K562 (cell line): Measurements from ENCODE around the gene RPAP2. TPM values are rescaled to one million over a fixed set of nuclear protein-coding genes. Genes with fewer than 3 reads are reported as not detected.

Experiments used
- ATAC-seq: fragments of 200-7000 bp; cut with Tn5 transposase; 3 replicates; pipeline ENCODE4 v1.9.1; 2020; ENCODE audit warnings: moderate library complexity
- BruUV-seq: library from RNA; stranded (reverse); fragments of 400-500 nt; replicated peaks from 2 replicates; lab custom pipeline; 2021; lab: Mats Ljungman, UMichigan
- CTCF ChIA-PET: fragments of 300-600 bp; formaldehyde crosslinking; extraction: SDS; loops from one replicate; lab custom pipeline; 2021; ENCODE audit warnings: low intra/inter-chr PET ratio; lab: Yijun Ruan, JAX
- POLR2A ChIA-PET: fragments of 300-600, 350-650 bp; sonication (Branson Sonifier 250); formaldehyde crosslinking; extraction: SDS; loops from one replicate; lab custom pipeline; 2021; ENCODE audit warnings: antibody characterized with exemption, inconsistent platforms; lab: Yijun Ruan, JAX
- DNase-seq, 4 experiments: peaks; one replicate each; pipeline versions ENCODE4 v3.0.0 to v3.0.0-alpha.2; 2011 to 2018; ENCODE audit warnings: low spot score in 3 of 4, mixed read lengths in 3 of 4; ENCODE audit errors: extremely low read depth in 1 of 4
- FAIRE-seq: peaks from 2 replicates; lab custom pipeline; 2011; peaks lifted over from hg19 to GRCh38; lab: Jason Lieb, UNC
- H2AFZ ChIP-seq: 2 replicates; pipeline ENCODE4 v1.6.0; 2011; ENCODE audit warnings: low read depth, low read length, control low read depth, inconsistent platforms
- H3K27ac ChIP-seq: fragments of 200-600 bp; 3 replicates; pipeline ENCODE4 v1.8.0; 2011; ENCODE audit warnings: low read depth, mild to moderate bottlenecking, control low read depth, inconsistent platforms, low read length, moderate library complexity, mixed read lengths; ENCODE audit errors: extremely low read depth
- H3K27me3 ChIP-seq, 2 experiments: fragments of 300-600 bp in 1 of 2; 2 replicates in 1 of 2; 3 replicates in 1 of 2; pipeline versions ENCODE4 v1.6.0 to v1.8.0; 2011; ENCODE audit warnings: inconsistent platforms in 2 of 2, low read length in 2 of 2, mild to moderate bottlenecking in 1 of 2, mixed read lengths in 1 of 2, moderate library complexity in 1 of 2; ENCODE audit not compliant: control insufficient read depth in 2 of 2, insufficient read depth in 2 of 2
- H3K36me3 ChIP-seq: fragments of 300-600 bp; 3 replicates; pipeline ENCODE4 v1.8.0; 2011; ENCODE audit warnings: mild to moderate bottlenecking, low read length, inconsistent platforms; ENCODE audit not compliant: control insufficient read depth, insufficient read depth
- H3K4me1 ChIP-seq, 2 experiments: fragments of 200-600 bp in 1 of 2; replicated peaks in 1 of 2; 2 replicates in 1 of 2; 3 replicates in 1 of 2; pipeline versions ENCODE4 v1.5.1 to v1.8.0; 2011; ENCODE audit warnings: inconsistent platforms in 2 of 2, low read length in 2 of 2, mild to moderate bottlenecking in 1 of 2, mixed read lengths in 1 of 2, moderate library complexity in 1 of 2; ENCODE audit not compliant: control insufficient read depth in 2 of 2, insufficient read depth in 2 of 2
- H3K4me2 ChIP-seq: 2 replicates; pipeline ENCODE4 v1.6.1; 2011; ENCODE audit warnings: low read length, control low read depth, inconsistent platforms, mixed read lengths; ENCODE audit not compliant: insufficient read depth
- H3K4me3 ChIP-seq: fragments of 200-600 bp; sonication (generic), shearing (Covaris generic); 2 replicates; pipeline ENCODE4 v1.5.1; 2016; ENCODE audit warnings: control low read depth, inconsistent platforms
- H3K79me2 ChIP-seq: fragments of 200-600 bp; 3 replicates; pipeline ENCODE4 v1.8.0; 2011; ENCODE audit warnings: low read length, inconsistent platforms; ENCODE audit not compliant: control insufficient read depth, insufficient read depth
- H3K9ac ChIP-seq, 2 experiments: 2 replicates each; pipeline versions ENCODE4 v1.6.0 to v1.6.1; 2011; ENCODE audit warnings: low read depth in 2 of 2, low read length in 2 of 2, control low read depth in 1 of 2, inconsistent platforms in 1 of 2, mild to moderate bottlenecking in 1 of 2, mixed read lengths in 1 of 2; ENCODE audit not compliant: insufficient read depth in 1 of 2
- H3K9me1 ChIP-seq: one replicate; pipeline ENCODE4 v1.6.0; 2011; ENCODE audit warnings: inconsistent platforms, mild to moderate bottlenecking, low read length, moderate library complexity; ENCODE audit not compliant: control insufficient read depth, insufficient read depth
- H3K9me3 ChIP-seq: replicated peaks from 2 replicates; pipeline ENCODE4 v1.5.1; 2011; ENCODE audit warnings: low read depth, low read length, inconsistent platforms; ENCODE audit not compliant: control insufficient read depth, insufficient read depth
- H4K20me1 ChIP-seq: replicated peaks from 2 replicates; pipeline ENCODE4 v1.6.1; 2011; ENCODE audit warnings: low read length, inconsistent platforms, mixed read lengths; ENCODE audit not compliant: control insufficient read depth, insufficient read depth
- DNMT1 ChIP-seq: fragments of 450-650 bp; IDR thresholded peaks from 2 replicates; pipeline ENCODE4 v1.6.1; 2016; ENCODE audit warnings: antibody characterized with exemption, mild to moderate bottlenecking
- E2F8 ChIP-seq: fragments of 450-650 bp; IDR thresholded peaks from 2 replicates; pipeline ENCODE4 v1.7.1; 2018; ENCODE audit warnings: mild to moderate bottlenecking, low read depth; ENCODE audit not compliant: partially characterized antibody
- POLR2A ChIP-seq: fragments of 450-650 bp; conservative IDR thresholded peaks from 2 replicates; pipeline ENCODE4 v1.6.1; 2016
- PRDM10 ChIP-seq: fragments of 450-650 bp; IDR thresholded peaks from 2 replicates; pipeline ENCODE4 v1.6.1; 2018; ENCODE audit not compliant: partially characterized antibody
- SIN3B ChIP-seq: fragments of 450-650 bp; IDR thresholded peaks from 2 replicates; pipeline ENCODE4 v1.6.1; 2017; ENCODE audit warnings: low read depth, mild to moderate bottlenecking, moderate library complexity
- SMC3 ChIP-seq: conservative IDR thresholded peaks from 2 replicates; pipeline ENCODE4 v1.6.1; 2011; ENCODE audit warnings: low read depth, low read length, improper control_type of control experiment; ENCODE audit not compliant: insufficient read depth
- TCF7 ChIP-seq: sonication (generic); IDR thresholded peaks from 2 replicates; pipeline ENCODE4 v1.6.1; 2016; ENCODE audit warnings: antibody characterized with exemption, borderline replicate concordance
- ZEB2 ChIP-seq: fragments of 450-650 bp; IDR thresholded peaks from 2 replicates; pipeline ENCODE4 v1.6.1; 2016
- ZFP30 ChIP-seq: fragments of 250-450 bp; sonication (Bioruptor Pico); IDR thresholded peaks from 2 replicates; pipeline ENCODE4 v1.8.0; 2022; ENCODE audit warnings: moderate library complexity, mild to moderate bottlenecking, inconsistent platforms, borderline replicate concordance
- ZNF121 ChIP-seq: sonication (generic); formaldehyde crosslinking; conservative IDR thresholded peaks from 2 replicates; pipeline ENCODE4 v1.8.0; 2022; ENCODE audit warnings: missing genetic modification reagents
- ZSCAN29 ChIP-seq: fragments of 450-650 bp; IDR thresholded peaks from 2 replicates; pipeline ENCODE4 v1.6.1; 2017
- ZZZ3 ChIP-seq: fragments of 450-650 bp; IDR thresholded peaks from 2 replicates; pipeline ENCODE4 v1.6.1; 2016; ENCODE audit warnings: antibody characterized with exemption, mild to moderate bottlenecking, moderate library complexity
- WGBS: fragments of 100-300 bp; shearing (Covaris generic); methylation state at CpG from one replicate; pipeline ENCODE4 v1.1.6; 2016; ENCODE audit warnings: low coverage, mixed read lengths; ENCODE audit not compliant: insufficient coverage; ENCODE audit errors: missing lambda C conversion rate; 5-methylcytosine and 5-hydroxymethylcytosine counted together
- in situ Hi-C: fragments of 300-500 bp; cut with MboI; formaldehyde crosslinking; loops from 4 replicates; pipeline ENCODE4 v1.15.0; 2018; ENCODE audit warnings: inconsistent platforms, mixed read lengths
- intact Hi-C: fragments of 100-400 bp; cut with micrococcal nuclease; formaldehyde crosslinking; loops from 2 replicates; pipeline ENCODE4 v1.14.2; 2022
- polyA plus RNA-seq, 8 experiments: library from polyadenylated mRNA; depleted of rRNA in 4 of 8; stranded (reverse) in 5 of 8; unstranded in 3 of 8; fragments of >200 nt; fragmentation: Nextera tagmentation in 2 of 8; fragmentation: Illumina TruSeq in 1 of 8; extraction: Ambion mirVana in 2 of 8; extraction: Trizol in 1 of 8; gene quantifications; 2 replicates each; pipeline versions ENCODE4 v1.2.1 to v1.2.3, GENCODE V29; 2011 to 2014; ENCODE audit warnings: inconsistent platforms in 1 of 8, missing spikeins in 1 of 8
- total RNA-seq, 7 experiments: library from RNA; depleted of rRNA in 6 of 7; stranded (reverse); fragments of >200 nt in 6 of 7; fragmentation: Illumina TruSeq in 2 of 7; extraction: Trizol in 2 of 7; gene quantifications; 2 replicates each; pipeline versions ENCODE4 v1.2.1 to v1.2.3, GENCODE V29; 2011 to 2021; ENCODE audit warnings: low replicate concordance in 1 of 7
- TF ChIP-seq, protein P1 (sequence below), 2 experiments: IDR thresholded peaks; 2 replicates each; pipeline ENCODE4 v1.6.1; 2011; ENCODE audit warnings: borderline replicate concordance in 1 of 2, control low read depth in 1 of 2, low read depth in 1 of 2, low read length in 1 of 2, mild to moderate bottlenecking in 1 of 2, mixed read lengths in 1 of 2, moderate library complexity in 1 of 2; ENCODE audit not compliant: insufficient read depth in 1 of 2, insufficient read length in 1 of 2, poor library complexity in 1 of 2, severe bottlenecking in 1 of 2; ENCODE audit errors: extremely low read depth in 1 of 2
- TF ChIP-seq, protein P2 (sequence below): sonication (generic); formaldehyde crosslinking; IDR thresholded peaks from 2 replicates; pipeline ENCODE4 v1.8.1; 2023; ENCODE audit warnings: mild to moderate bottlenecking, missing genetic modification reagents, moderate library complexity

Gene RPAP2
- total and polyA plus RNA-seq, 9 of the 15 experiments (the other 6 are each of a cell fraction or from before 2014, with no cell fraction given): 6.2 to 41.7 (median 28.7) TPM

DNA sequence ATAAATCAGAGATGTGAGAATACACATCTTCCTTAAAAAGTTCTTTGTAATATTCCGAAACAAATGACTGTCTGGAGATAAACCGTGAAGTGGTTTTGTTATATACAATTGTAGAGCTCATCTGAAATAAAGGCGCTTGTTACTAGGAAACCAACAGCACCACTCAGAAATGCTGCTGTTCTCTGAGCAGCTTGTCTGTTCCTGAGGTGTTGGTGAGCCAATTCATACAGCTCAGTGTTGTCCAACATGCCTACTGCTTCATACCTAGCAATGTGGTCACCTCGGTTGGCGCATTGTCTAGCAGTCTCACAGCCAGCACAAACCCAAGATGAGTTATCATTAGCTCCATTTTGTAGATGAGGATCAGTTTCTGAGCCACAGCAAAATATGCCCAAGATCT, 143.5 kb downstream of the RPAP2 start (continued):
- TF ChIP-seq ZSCAN29 (no peak), SMC3 (no peak), ZNF121 (CRISPR knock-in tag) (no peak), DNMT1 (no peak), PRDM10 (no peak), ZFP30 (no peak)
- TF ChIP-seq, all 486 proteins: peak for 0

DNA sequence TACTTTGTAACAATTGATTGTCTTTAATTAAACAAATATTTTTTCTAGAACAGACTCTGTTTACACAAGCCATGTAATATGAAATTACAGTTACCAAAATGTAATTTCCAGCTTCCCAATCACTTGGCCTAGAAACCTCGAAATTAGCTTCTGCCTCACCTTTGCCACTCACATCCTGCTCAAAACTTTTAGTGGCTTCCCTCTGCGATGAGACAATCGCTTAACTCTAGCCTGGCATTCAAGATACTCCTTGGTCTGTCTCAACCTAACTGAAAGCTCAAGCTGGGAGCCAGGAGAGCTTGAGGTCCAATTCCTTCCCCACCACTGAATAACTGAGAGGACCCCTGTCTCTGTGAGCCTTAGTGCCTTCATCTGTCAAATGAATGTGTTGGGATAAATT, 145.0 kb downstream of the RPAP2 start:
- FAIRE-seq (no peak), ATAC-seq (no peak), DNase-seq (no peak)
- WGBS: 61% methylated on average over 3 of the region's 3 CpGs
- Histone ChIP-seq H3K27ac (no peak overlapping the region), H3K9me1 (no peaks in the 10 kb centered on the region), H3K9ac (no peak overlapping the region), H3K4me1 (peaks cover 13 to 14% of the 10 kb centered on the region in 2 experiments), H3K4me3 (no peak overlapping the region), H3K79me2 (no peaks in the 10 kb centered on the region), H3K9me3 (no peaks in the 10 kb centered on the region), H2AFZ (no peak overlapping the region), H3K4me2 (no peak overlapping the region), H3K27me3 (no peaks in the 10 kb centered on the region), H4K20me1 (no peaks in the 10 kb centered on the region), H3K36me3 (no peaks in the 10 kb centered on the region)
- no TSS peak for BruUV-seq
- POLR2A ChIA-PET: interaction anchor here (1.0 to 1.1 kb wide), 2 partner anchors 15 to 427 kb away, joined by 4 to 5 read pairs; no protein-coding TSS in a partner anchor
- CTCF ChIA-PET: interaction anchor here (0.7 kb wide), 1 partner anchor 863 kb away, joined by 3 read pairs; no protein-coding TSS in a partner anchor
- intact Hi-C loops (loop anchor here (10.0 kb wide), 1 partner anchor 129 kb away; no protein-coding TSS in a partner anchor), in situ Hi-C loops (no loop called here)
- TF ChIP-seq E2F8 (no peak), SIN3B (no peak), ZZZ3 (no peak), TCF7 (no peak), ZEB2 (no peak), POLR2A (no peak)
- TF ChIP-seq, protein P1, sequence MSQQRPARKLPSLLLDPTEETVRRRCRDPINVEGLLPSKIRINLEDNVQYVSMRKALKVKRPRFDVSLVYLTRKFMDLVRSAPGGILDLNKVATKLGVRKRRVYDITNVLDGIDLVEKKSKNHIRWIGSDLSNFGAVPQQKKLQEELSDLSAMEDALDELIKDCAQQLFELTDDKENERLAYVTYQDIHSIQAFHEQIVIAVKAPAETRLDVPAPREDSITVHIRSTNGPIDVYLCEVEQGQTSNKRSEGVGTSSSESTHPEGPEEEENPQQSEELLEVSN (IDR thresholded peaks at IDR 0.05; ENCODE audit: borderline replicate concordance in 1 of 2, extremely low read depth in 1 of 2, insufficient read depth in 1 of 2, insufficient read length in 1 of 2, low read depth in 1 of 2, low read length in 1 of 2, poor library complexity in 1 of 2, severe bottlenecking in 1 of 2): no peak
- TF ChIP-seq, protein P2, sequence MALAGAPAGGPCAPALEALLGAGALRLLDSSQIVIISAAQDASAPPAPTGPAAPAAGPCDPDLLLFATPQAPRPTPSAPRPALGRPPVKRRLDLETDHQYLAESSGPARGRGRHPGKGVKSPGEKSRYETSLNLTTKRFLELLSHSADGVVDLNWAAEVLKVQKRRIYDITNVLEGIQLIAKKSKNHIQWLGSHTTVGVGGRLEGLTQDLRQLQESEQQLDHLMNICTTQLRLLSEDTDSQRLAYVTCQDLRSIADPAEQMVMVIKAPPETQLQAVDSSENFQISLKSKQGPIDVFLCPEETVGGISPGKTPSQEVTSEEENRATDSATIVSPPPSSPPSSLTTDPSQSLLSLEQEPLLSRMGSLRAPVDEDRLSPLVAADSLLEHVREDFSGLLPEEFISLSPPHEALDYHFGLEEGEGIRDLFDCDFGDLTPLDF (CRISPR knock-in tag): no peak
